GM19397 (cell line): Measurements from ENCODE around the gene FN1.
"Not testable (repeated sequence)": the region's sequence is repeated elsewhere in the genome, so short reads cannot be mapped to it uniquely, and the experiment has no call there.

ENCODE experiments used
- ATAC-seq: cut with Tn5 transposase; IDR thresholded peaks from one replicate; pipeline ENCODE4 v1.9.1; 2021; ENCODE audit warnings: mild to moderate bottlenecking, moderate library complexity; ENCODE audit not compliant: unreplicated experiment

Gene FN1

GRCh38 chr2:215369181-215369760 is 66.6 kb downstream of the FN1 start:
- ATAC-seq, result no peak

GRCh38 chr2:215368493-215368809 is 67.4 kb downstream of the FN1 start:
- ATAC-seq, result no peak

GRCh38 chr2:215367662-215368492 is 68.0 kb downstream of the FN1 start:
- no peak for ATAC-seq

- ATAC-seq, result no peak
Observed at GRCh38 chr2:215366440-215367032, 69.3 kb downstream of the FN1 start.

GRCh38 chr2:215365184-215365658 is 70.6 kb downstream of the FN1 start:
- ATAC-seq, result no peak

GRCh38 chr2:215364157-215365155 is 71.4 kb downstream of the FN1 start:
- no peak for ATAC-seq

GRCh38 chr2:215363461-215364156 is 72.3 kb downstream of the FN1 start:
- ATAC-seq, result no peak

GRCh38 chr2:215363039-215363438 is 72.8 kb downstream of the FN1 start:
- no peak for ATAC-seq

- ATAC-seq, result no peak
Observed at GRCh38 chr2:215362562-215362904, 73.3 kb downstream of the FN1 start.

- ATAC-seq, result no peak
Observed at GRCh38 chr2:215361876-215362561, 73.8 kb downstream of the FN1 start.

GRCh38 chr2:215361211-215361875 is 74.5 kb downstream of the FN1 start:
- no peak for ATAC-seq

GRCh38 chr2:215360596-215360995 is 75.3 kb downstream of the FN1 start:
- ATAC-seq, result no peak

- ATAC-seq, result not testable (repeated sequence)
Observed at GRCh38 chr2:215360059-215360458, 75.8 kb downstream of the FN1 start.

- ATAC-seq, result no peak
Observed at GRCh38 chr2:215359576-215359922, 76.3 kb downstream of the FN1 start.

GRCh38 chr2:215358891-215359575 is 76.8 kb downstream of the FN1 start:
- no peak for ATAC-seq

GRCh38 chr2:215358312-215358845 is 77.5 kb downstream of the FN1 start:
- no peak for ATAC-seq

GRCh38 chr2:215357660-215358059 is 78.2 kb downstream of the FN1 start:
- no peak for ATAC-seq

GRCh38 chr2:215356948-215357461 is 78.9 kb downstream of the FN1 start:
- no peak for ATAC-seq
